Activated CD8-positive, alpha-beta memory T cell treated with anti-CD3 and anti-CD28 coated beads, Interleukin-2, amount 10 ng/mL, durations not matched to agents 7 days and 5 days (primary cell): ENCODE data around the gene MFNG. TPM values are rescaled to one million over a fixed set of nuclear protein-coding genes. Genes with fewer than 3 reads are reported as not detected.
A peak's percentile ranks its signal among the peaks of the same experiment; 100 is the strongest.

ENCODE experiments used
- ATAC-seq: fragments of 150-1000 bp; cut with Tn5 transposase; one replicate; pipeline ENCODE4 v1.10.0; 2021; ENCODE audit warnings: moderate library complexity
- CTCF ChIA-PET: fragments of 350-600 bp; sonication (Branson Sonifier 250); formaldehyde crosslinking; loops from one replicate; lab custom pipeline; 2021; ENCODE audit warnings: antibody characterized with exemption; lab: Charles Lee
- DNase-seq: peaks from one replicate; pipeline ENCODE4 v3.0.0-alpha.2; 2020
- H3K27ac Mint-ChIP-seq: one replicate; pipeline ENCODE4 v1.8.0; 2021; ENCODE audit warnings: mild to moderate bottlenecking, mixed read lengths
- H3K27me3 Mint-ChIP-seq: one replicate; pipeline ENCODE4 v1.8.0; 2021; ENCODE audit warnings: mixed read lengths
- H3K36me3 Mint-ChIP-seq: one replicate; pipeline ENCODE4 v1.8.0; 2021; ENCODE audit warnings: mild to moderate bottlenecking, mixed read lengths
- H3K4me1 Mint-ChIP-seq: one replicate; pipeline ENCODE4 v1.8.0; 2021; ENCODE audit warnings: mixed read lengths
- H3K4me3 Mint-ChIP-seq: one replicate; pipeline ENCODE4 v1.8.0; 2021; ENCODE audit warnings: mild to moderate bottlenecking, moderate library complexity, mixed read lengths
- H3K9me3 Mint-ChIP-seq: one replicate; pipeline ENCODE4 v1.8.0; 2022; ENCODE audit warnings: low read depth, mixed read lengths
- total RNA-seq, 2 experiments: library from RNA; stranded (reverse); gene quantifications; one replicate each; pipeline ENCODE4 v1.2.3, GENCODE V29; 2021

The MFNG gene
- total RNA-seq, 2 experiments from 2014 or later, result 196 to 220 TPM

DNA sequence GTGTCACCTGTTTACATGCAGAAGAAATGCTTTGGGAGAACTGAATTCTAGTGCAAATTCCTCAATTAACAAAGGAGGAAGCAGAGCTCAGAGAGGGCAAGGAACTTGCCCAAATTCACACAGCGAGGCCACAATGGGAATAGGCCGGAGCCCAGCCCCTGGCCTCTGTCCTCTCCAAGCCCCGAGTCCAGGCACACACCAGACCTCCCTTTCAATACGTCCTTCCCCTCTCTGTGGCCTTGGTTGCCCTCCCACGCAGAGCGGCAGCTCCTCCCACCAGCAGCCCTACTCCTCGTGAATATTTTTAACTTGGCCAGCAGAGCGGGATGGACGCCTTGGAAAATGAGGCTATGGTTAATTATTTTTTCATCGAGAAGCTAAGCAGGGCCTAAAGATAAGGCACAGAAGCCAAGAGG is 34.6 kb upstream of the MFNG start:
- H3K4me3 Mint-ChIP-seq, result no peak overlapping the region
- DNase-seq (no peak), ATAC-seq (no peak)
- no peaks in the 10 kb centered on the region for H3K36me3 Mint-ChIP-seq
- peaks cover 64% of the 10 kb centered on the region for H3K27me3 Mint-ChIP-seq
- no peak overlapping the region for H3K27ac Mint-ChIP-seq
- CTCF ChIA-PET, result interaction anchor here (1.1 to 1.4 kb wide), 3 partner anchors 18 to 48 kb away, joined by 3 to 4 read pairs (median 4); no protein-coding TSS in a partner anchor
- H3K9me3 Mint-ChIP-seq, result no peaks in the 10 kb centered on the region
- H3K4me1 Mint-ChIP-seq, result peaks cover 7% of the 10 kb centered on the region

- H3K27ac Mint-ChIP-seq, result no peak within 1 kb of the TSS
- ATAC-seq (peak; percentile 75), DNase-seq (no peak)
- no peaks in the 10 kb centered on the region for H3K36me3 Mint-ChIP-seq
- H3K4me1 Mint-ChIP-seq, result peaks cover 3% of the 10 kb centered on the region
- CTCF ChIA-PET, result interaction anchor here (1.3 to 1.4 kb wide), 2 partner anchors 19 to 47 kb away, joined by 3 to 4 read pairs; no protein-coding TSS in a partner anchor
- H3K9me3 Mint-ChIP-seq, result no peaks in the 10 kb centered on the region
- H3K4me3 Mint-ChIP-seq, result peak within 1 kb of the TSS; percentile 51
- peaks cover 72% of the 10 kb centered on the region for H3K27me3 Mint-ChIP-seq
Observed at GRCh38 chr22:37519268-37520195, 33.3 kb upstream of the MFNG start, which contains the start of gene CARD10. Gene CARD10 (minus strand): TSS chr22:37519415. CDS start chr22:37519200, 215 bp downstream.

GRCh38 chr22:37518509-37519267 is 32.5 kb upstream of the MFNG start:
- CTCF ChIA-PET, result no interaction called here
- no peak overlapping the region for H3K27ac Mint-ChIP-seq

GRCh38 chr22:37517826-37518450 is 31.8 kb upstream of the MFNG start:
- CTCF ChIA-PET, result no interaction called here

More at GRCh38 chr22:37518509-37519267, 32.5 kb upstream of the MFNG start:
- Mint-ChIP-seq H3K9me3 (no peaks in the 10 kb centered on the region), H3K4me1 (peaks cover 3% of the 10 kb centered on the region), H3K27me3 (peaks cover 71% of the 10 kb centered on the region), H3K36me3 (no peaks in the 10 kb centered on the region), H3K4me3 (peak overlapping the region; percentile 51)
- ATAC-seq (peak; percentile 15), DNase-seq (no peak)

GRCh38 chr22:37516456-37516855 is 30.3 kb upstream of the MFNG start:
- DNase-seq, result no peak
- H3K27ac Mint-ChIP-seq, result no peak overlapping the region
- H3K9me3 Mint-ChIP-seq, result no peaks in the 10 kb centered on the region
- no peak overlapping the region for H3K4me3 Mint-ChIP-seq
- H3K4me1 Mint-ChIP-seq, result peaks cover 3% of the 10 kb centered on the region
- CTCF ChIA-PET, result interaction anchor here (1.0 to 1.3 kb wide), 5 partner anchors 11 to 74 kb away, joined by 3 read pairs; no protein-coding TSS in a partner anchor
- H3K36me3 Mint-ChIP-seq, result no peaks in the 10 kb centered on the region
- H3K27me3 Mint-ChIP-seq, result peaks cover 59% of the 10 kb centered on the region
- ATAC-seq, result no peak

More at GRCh38 chr22:37517826-37518450, 31.8 kb upstream of the MFNG start:
- Mint-ChIP-seq H3K4me1 (peaks cover 3% of the 10 kb centered on the region), H3K27ac (no peak overlapping the region), H3K9me3 (no peaks in the 10 kb centered on the region), H3K4me3 (peak overlapping the region; percentile 51), H3K36me3 (no peaks in the 10 kb centered on the region), H3K27me3 (peaks cover 68% of the 10 kb centered on the region)
- no peak for ATAC-seq
- no peak for DNase-seq

DNA sequence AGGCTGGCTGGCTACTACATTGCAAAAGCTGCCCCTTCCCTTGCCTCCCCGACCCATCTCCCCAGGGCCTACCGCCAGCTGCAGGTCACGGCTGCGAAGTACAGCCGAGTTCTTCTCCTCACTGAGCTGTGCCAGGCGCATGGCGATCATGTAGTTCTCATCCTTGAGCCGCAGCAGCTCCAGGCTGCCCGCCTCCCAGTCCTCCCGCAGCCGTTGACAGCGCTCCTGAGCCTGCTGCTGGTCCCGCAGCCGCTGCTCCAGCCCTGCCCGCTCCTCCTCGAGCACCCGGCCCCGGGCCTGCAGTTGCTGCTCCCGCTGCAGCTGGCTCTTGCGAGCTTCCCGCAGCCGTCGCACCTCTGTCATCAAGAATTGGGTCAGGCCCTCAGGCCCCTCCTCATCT is 29.7 kb upstream of the MFNG start:
- ATAC-seq (no peak), DNase-seq (no peak)
- Mint-ChIP-seq H3K9me3 (no peaks in the 10 kb centered on the region), H3K27me3 (peaks cover 54% of the 10 kb centered on the region), H3K4me3 (no peak overlapping the region), H3K27ac (no peak overlapping the region), H3K4me1 (peaks cover 3% of the 10 kb centered on the region), H3K36me3 (no peaks in the 10 kb centered on the region)
- CTCF ChIA-PET, result interaction anchor here (0.7 to 1.3 kb wide), 6 partner anchors 11 to 85 kb away, joined by 3 to 4 read pairs (median 3); no protein-coding TSS in a partner anchor

- CTCF ChIA-PET, result no interaction called here
- ATAC-seq (no peak), DNase-seq (no peak)
- Mint-ChIP-seq H3K27me3 (peaks cover 43% of the 10 kb centered on the region), H3K4me1 (peaks cover 3% of the 10 kb centered on the region), H3K4me3 (no peak overlapping the region), H3K27ac (no peak overlapping the region), H3K9me3 (no peaks in the 10 kb centered on the region), H3K36me3 (no peaks in the 10 kb centered on the region)
Observed at GRCh38 chr22:37514526-37515051, 28.4 kb upstream of the MFNG start.

DNA sequence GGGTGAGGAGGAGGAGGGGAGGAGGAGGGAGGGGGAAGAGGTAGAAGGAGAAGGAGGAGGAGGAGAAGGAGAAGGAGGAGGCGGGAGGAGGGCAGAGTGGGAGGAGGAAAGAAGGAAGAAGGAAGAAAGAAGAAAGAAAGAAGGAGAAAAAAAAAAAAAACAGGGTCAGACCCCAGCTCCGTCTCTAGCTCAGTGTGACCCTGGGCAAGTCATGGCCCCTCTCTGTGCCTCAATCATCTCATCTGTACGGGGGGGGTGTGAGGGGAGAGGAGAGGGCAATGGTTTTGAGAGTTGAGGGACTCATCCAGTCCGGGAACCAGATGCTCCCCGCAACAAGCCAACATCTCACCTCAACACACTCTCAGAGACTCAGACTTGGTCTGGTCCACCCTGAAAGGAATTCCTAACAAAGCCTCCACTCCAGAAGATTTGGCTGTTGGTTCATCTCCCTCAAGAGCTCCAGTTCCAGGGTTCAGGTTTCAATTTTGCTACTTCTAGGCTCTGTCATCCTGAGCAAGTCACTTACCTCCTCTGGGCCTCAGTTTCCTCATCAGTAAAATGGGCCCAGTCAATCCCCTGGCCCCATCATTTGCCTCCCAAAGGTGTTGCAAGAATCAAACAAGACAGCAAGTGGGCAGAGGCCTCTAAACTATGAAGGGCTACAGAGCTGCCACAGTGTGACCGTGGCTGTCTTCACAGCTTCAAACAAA is 25.4 kb upstream of the MFNG start:
- no peaks in the 10 kb centered on the region for H3K36me3 Mint-ChIP-seq
- H3K4me3 Mint-ChIP-seq, result no peak overlapping the region
- CTCF ChIA-PET, result interaction anchor here (0.8 to 1.2 kb wide), 2 partner anchors 12 to 14 kb away, joined by 3 read pairs; no protein-coding TSS in a partner anchor
- ATAC-seq (no peak), DNase-seq (no peak)
- no peaks in the 10 kb centered on the region for H3K4me1 Mint-ChIP-seq
- H3K27ac Mint-ChIP-seq, result no peak overlapping the region
- no peaks in the 10 kb centered on the region for H3K9me3 Mint-ChIP-seq
- H3K27me3 Mint-ChIP-seq, result peaks cover 23% of the 10 kb centered on the region

GRCh38 chr22:37510091-37510490 is 23.9 kb upstream of the MFNG start:
- ATAC-seq, result no peak
- no peak for DNase-seq
- H3K36me3 Mint-ChIP-seq, result no peaks in the 10 kb centered on the region
- no peak overlapping the region for H3K27ac Mint-ChIP-seq
- CTCF ChIA-PET, result no interaction called here
- no peaks in the 10 kb centered on the region for H3K4me1 Mint-ChIP-seq
- H3K9me3 Mint-ChIP-seq, result no peaks in the 10 kb centered on the region
- no peak overlapping the region for H3K4me3 Mint-ChIP-seq
- H3K27me3 Mint-ChIP-seq, result peaks cover 12% of the 10 kb centered on the region

GRCh38 chr22:37509059-37509860 is 23.1 kb upstream of the MFNG start:
- Mint-ChIP-seq H3K4me1 (no peaks in the 10 kb centered on the region), H3K4me3 (no peak overlapping the region), H3K27ac (no peak overlapping the region), H3K36me3 (no peaks in the 10 kb centered on the region), H3K27me3 (peaks cover 6% of the 10 kb centered on the region), H3K9me3 (no peaks in the 10 kb centered on the region)
- DNase-seq, result no peak
- no peak for ATAC-seq
- CTCF ChIA-PET, result no interaction called here

- no peaks in the 10 kb centered on the region for H3K36me3 Mint-ChIP-seq
- CTCF ChIA-PET, result interaction anchor here (1.1 kb wide), 1 partner anchor 62 kb away, joined by 3 read pairs; no protein-coding TSS in a partner anchor
- no peaks in the 10 kb centered on the region for H3K9me3 Mint-ChIP-seq
- H3K4me3 Mint-ChIP-seq, result no peak overlapping the region
- H3K27me3 Mint-ChIP-seq, result peaks cover 7% of the 10 kb centered on the region
- ATAC-seq (no peak), DNase-seq (no peak)
- H3K27ac Mint-ChIP-seq, result no peak overlapping the region
- no peaks in the 10 kb centered on the region for H3K4me1 Mint-ChIP-seq
Observed at GRCh38 chr22:37508431-37508992, 22.3 kb upstream of the MFNG start.
